ENCODE measurements around the gene AUTS2.

The AUTS2 gene

GRCh38 chr7:69598081-69598486, at the start of gene AUTS2:
Gene AUTS2, plus strand, starts transcription at chr7:69598475. Its CDS starts 1,179 bp downstream, at chr7:69599654.
- peak; percentile 14 to 16 for DNase-seq (ENCODE audit: low read depth in 2 of 2)

DNA sequence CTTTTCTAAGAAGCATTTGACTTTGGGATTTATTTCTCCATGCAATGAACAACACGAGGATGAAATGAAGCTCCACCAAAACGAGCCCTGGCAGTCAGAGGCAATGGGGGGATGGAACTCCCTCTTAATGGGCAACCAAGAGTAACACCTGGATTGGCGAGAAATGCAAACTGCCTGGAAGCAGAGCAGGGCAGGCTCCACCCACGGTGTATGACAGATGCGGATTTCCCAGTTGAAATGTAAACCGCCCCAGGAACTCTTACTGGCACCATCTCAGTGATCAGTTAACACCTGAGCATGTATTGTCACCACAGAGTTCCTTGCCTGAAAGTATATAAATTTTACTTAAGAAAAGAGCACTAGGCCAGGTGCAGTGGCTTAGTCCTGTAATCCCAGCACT, 47.3 kb upstream of the AUTS2 start:
- DNase-seq (ENCODE audit: low read depth in 2 of 2), result no peak

GRCh38 chr7:69553190-69553589, 45.1 kb upstream of the AUTS2 start:
- DNase-seq (ENCODE audit: low read depth in 2 of 2), result no peak

GRCh38 chr7:69561266-69561960, 36.9 kb upstream of the AUTS2 start:
- no peak for DNase-seq (ENCODE audit: low read depth in 2 of 2)

- no peak for DNase-seq (ENCODE audit: low read depth in 2 of 2)
These were observed 33.5 kb upstream of the AUTS2 start for GRCh38 chr7:69564454-69565417.

DNA sequence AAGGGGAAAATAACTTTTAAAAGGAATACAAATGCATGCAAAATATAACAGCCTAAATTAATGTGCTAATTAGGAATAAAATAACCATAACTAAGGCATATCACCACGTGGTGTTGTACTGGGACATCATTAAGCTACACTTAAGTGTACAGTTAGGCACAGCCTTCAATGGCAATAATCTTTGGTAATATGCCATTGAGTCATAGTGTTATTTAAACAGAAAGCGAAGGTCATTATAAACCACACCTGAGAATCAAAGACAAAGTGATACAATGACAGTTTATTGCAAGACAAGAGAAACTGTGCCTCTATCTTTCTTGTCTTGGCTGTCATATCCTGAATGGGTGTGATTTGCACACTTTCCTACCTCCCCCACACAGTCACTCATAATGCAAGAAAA, 30.5 kb upstream of the AUTS2 start:
- no peak for DNase-seq (ENCODE audit: low read depth in 2 of 2)

GRCh38 chr7:69568266-69568665, 30.0 kb upstream of the AUTS2 start:
- no peak for DNase-seq (ENCODE audit: low read depth in 2 of 2)

GRCh38 chr7:69575651-69576050, 22.6 kb upstream of the AUTS2 start:
- no peak for DNase-seq (ENCODE audit: low read depth in 2 of 2)

GRCh38 chr7:69577221-69577620, 21.1 kb upstream of the AUTS2 start:
- no peak for DNase-seq (ENCODE audit: low read depth in 2 of 2)

DNA sequence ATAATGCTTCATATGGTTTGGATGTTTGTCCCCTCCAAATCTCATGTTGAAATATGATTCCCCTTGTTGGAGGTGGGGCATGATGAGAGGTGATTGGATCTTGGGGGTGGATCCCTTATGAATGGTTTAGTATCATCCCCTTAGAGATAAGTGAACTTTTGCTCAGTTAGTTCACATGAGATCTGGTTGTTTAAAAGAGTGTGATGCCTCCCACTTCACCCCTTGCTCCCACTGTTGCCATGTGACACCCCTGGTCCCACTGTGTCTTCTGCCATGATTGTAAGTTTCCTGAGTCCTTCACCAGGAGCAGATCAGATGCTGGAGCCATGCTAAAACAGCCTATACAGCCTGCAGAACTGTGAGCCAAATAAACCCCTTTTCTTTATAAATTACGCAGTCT, 13.1 kb upstream of the AUTS2 start:
- DNase-seq (ENCODE audit: low read depth in 2 of 2), result no peak

DNA sequence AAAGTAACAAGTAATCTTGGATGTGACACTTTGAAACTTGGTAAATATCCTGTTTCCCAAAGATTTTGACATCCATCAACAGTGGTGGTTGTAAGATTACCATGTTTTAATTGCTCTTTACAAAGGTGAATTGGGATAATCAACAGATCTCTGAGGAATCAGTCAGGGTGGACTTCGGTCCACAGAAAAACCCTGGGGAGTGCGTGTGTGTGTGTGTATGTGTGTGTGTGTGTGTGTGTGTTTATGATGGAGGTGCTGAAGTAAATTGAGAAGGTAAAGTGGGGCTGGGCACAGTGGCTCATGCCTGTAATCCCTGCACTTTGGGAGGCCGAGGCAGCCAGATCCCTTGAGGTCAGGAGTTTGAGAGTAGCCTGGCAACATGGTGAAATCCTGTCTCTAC, 12.0 kb upstream of the AUTS2 start:
- DNase-seq (ENCODE audit: low read depth in 2 of 2), result no peak

DNA sequence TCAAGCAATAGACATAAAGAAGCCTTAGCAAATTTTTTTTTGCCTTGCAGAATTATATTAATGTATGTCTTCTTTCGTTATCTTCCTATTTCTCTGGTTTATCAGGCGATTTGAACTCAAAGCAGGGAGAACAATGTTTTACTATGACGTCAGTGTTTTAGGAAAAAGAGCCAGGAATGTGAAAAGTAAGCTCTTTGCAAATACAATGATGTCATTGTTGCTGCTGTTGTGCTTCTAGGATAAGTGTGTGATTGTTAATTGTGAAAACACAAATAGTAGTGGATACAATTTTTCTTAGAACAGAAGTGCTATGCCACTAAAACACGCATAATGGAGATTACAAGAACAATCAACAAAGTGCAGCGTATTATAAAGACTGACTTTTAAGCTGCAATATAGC, 9.5 kb upstream of the AUTS2 start:
- no peak for DNase-seq (ENCODE audit: low read depth in 2 of 2)

- DNase-seq (ENCODE audit: low read depth in 2 of 2), result no peak
These were observed 6.5 kb upstream of the AUTS2 start for GRCh38 chr7:69591805-69592204.

DNA sequence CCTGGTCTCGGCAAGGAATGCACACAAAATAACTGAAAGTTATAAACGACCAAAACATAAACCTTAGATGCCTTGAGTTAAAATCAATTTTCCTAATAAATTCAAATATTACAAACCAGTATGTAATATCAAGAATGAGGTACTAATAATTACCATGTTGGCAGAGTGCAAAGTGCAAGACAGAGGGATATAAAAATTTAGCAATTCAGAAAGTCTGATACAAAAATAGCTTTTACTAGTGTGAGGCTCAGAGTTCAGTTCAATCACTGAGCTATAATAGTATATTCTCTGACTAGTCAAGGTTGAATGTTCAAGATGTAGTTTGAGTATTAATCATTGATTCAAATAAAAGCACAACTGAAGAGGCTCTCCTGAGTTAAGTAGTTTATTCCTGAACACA, 4.8 kb upstream of the AUTS2 start:
- no peak for DNase-seq (ENCODE audit: low read depth in 2 of 2)

GRCh38 chr7:69595415-69595814, 2.9 kb upstream of the AUTS2 start:
- DNase-seq (ENCODE audit: low read depth in 2 of 2), result no peak

DNA sequence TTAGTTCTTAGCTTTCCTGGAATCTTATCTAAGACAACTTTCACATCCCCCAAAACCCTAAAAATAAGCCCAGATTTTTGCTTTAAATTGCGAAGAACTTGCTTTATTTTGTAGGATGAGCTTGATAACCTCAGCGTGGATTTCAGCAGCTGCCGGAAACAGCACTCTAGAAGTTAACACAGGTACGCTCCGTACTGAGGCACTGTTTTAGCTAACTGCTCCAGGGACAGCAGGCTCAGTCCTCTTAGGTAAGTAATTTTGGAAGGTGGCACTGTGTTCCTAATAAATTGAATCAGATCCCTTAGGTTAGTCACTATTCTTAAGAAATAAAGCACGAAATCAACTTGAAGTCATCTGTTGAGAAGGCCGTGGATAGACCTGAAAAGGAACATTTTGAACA, 2.2 kb upstream of the AUTS2 start:
- DNase-seq (ENCODE audit: low read depth in 2 of 2), result no peak

GRCh38 chr7:69596723-69597277, 1.5 kb upstream of the AUTS2 start:
- DNase-seq (ENCODE audit: low read depth in 2 of 2), result no peak

DNA sequence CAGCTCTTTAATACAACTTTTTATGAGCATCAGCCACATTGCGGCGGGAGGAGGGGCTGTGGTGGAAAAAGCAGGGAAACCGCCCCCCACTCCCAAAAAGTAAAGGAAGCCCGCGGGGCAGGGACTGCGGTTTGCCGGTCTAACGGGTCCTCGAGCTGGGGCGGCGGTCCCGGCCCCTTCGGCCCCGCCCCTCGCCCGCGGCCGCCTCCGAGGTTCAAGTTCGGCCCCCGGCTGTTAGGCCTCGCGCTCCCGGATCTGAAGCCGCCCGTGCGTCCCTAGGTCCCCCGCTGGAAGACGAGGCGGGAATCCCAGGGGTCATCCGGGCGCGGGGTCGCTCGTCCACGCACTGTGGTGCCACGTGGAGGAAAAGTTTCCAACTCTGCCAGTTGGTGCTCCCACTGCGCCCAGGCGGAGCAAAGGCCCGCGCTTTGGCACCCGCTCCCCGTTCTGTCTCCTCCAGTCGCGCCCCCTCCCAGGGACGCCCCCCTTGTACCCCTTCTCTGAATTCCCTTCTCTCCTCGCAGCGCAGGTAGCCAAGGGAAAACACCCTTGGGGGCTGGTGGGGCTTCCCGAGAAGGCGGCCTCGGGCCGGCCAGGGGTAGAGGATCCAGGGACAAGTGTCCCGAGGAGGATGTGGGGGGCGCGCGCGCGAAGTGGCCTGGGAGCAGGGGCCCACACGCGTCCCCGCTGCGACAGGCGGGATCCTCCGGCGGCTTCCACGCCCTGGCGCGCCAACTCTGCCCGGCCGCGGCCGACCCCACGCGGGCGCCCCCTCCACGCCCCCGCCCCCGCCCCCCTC, 798 bp upstream of the AUTS2 start:
- no peak for DNase-seq (ENCODE audit: low read depth in 2 of 2)

- peak in 1 of 2 donors; percentile 16 for DNase-seq (ENCODE audit: low read depth in 2 of 2)
These were observed 411 bp downstream of the AUTS2 start for GRCh38 chr7:69598487-69599285.

- no peak for DNase-seq (ENCODE audit: low read depth in 2 of 2)
These were observed 1.1 kb downstream of the AUTS2 start for GRCh38 chr7:69599286-69599954.
